ENCODE results near the gene CHAMP1.

CHAMP1 gene, protein sequence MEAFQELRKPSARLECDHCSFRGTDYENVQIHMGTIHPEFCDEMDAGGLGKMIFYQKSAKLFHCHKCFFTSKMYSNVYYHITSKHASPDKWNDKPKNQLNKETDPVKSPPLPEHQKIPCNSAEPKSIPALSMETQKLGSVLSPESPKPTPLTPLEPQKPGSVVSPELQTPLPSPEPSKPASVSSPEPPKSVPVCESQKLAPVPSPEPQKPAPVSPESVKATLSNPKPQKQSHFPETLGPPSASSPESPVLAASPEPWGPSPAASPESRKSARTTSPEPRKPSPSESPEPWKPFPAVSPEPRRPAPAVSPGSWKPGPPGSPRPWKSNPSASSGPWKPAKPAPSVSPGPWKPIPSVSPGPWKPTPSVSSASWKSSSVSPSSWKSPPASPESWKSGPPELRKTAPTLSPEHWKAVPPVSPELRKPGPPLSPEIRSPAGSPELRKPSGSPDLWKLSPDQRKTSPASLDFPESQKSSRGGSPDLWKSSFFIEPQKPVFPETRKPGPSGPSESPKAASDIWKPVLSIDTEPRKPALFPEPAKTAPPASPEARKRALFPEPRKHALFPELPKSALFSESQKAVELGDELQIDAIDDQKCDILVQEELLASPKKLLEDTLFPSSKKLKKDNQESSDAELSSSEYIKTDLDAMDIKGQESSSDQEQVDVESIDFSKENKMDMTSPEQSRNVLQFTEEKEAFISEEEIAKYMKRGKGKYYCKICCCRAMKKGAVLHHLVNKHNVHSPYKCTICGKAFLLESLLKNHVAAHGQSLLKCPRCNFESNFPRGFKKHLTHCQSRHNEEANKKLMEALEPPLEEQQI

GRCh38 chr13:114314074-114314912, at the start of gene CHAMP1:
Gene CHAMP1 (plus strand): TSS chr13:114314503. CDS start chr13:114323843, 9,340 bp downstream.
- ATAC-seq, result peak; percentile 79 to 80

DNA sequence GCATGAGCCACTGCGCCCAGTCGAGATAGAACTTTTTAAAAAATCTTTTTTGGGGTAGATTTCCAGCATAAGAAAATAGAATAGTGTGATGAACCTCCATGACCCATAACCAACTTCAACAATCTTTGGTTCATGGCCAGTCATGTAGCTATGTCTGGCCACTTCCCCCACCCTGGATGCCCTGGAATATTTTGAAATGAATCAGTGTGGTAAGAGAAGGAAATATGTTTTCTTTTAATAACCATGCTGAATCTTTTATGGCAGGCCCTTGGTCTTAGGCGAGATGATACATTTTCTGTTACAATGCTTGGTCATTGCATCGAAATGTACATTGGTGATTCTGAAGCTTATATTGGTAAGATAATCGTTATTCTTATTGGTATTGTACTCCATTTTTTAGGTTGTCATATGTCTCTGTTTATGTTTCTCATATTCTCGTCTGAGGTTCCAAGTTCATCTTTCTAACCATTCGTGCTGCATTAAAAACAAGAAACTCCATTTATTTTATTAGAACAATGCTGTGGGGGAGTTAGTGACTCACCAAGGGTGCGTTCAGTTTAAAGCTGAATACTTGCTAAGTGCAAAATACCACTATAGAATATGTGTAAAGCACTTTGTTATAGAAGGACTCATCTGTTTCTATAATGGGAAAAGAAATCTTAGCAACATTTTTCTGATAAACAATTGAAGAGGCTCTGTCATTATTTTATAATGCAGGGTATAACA, 49.3 kb upstream of the CHAMP1 start:
- no peak for ATAC-seq

DNA sequence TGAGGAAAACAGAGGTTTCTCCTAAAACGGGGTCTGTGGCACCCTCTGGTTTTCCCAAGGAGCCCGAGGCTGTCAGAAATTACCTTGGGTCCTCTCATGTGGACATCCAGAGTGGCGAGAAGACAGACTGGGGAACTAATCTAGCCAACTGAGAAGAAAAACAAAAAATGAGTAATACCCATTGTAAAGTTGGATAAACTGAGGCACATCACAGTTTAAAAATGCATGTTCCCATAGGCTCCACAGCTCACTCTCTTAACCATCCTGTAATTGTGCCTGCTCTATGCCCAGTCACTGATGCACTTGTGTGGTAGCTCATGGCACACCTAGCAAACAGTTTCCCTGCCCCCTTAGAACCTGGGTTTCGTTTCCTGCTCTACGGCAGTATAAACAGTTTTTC, 48.1 kb upstream of the CHAMP1 start:
- ATAC-seq, result no peak

DNA sequence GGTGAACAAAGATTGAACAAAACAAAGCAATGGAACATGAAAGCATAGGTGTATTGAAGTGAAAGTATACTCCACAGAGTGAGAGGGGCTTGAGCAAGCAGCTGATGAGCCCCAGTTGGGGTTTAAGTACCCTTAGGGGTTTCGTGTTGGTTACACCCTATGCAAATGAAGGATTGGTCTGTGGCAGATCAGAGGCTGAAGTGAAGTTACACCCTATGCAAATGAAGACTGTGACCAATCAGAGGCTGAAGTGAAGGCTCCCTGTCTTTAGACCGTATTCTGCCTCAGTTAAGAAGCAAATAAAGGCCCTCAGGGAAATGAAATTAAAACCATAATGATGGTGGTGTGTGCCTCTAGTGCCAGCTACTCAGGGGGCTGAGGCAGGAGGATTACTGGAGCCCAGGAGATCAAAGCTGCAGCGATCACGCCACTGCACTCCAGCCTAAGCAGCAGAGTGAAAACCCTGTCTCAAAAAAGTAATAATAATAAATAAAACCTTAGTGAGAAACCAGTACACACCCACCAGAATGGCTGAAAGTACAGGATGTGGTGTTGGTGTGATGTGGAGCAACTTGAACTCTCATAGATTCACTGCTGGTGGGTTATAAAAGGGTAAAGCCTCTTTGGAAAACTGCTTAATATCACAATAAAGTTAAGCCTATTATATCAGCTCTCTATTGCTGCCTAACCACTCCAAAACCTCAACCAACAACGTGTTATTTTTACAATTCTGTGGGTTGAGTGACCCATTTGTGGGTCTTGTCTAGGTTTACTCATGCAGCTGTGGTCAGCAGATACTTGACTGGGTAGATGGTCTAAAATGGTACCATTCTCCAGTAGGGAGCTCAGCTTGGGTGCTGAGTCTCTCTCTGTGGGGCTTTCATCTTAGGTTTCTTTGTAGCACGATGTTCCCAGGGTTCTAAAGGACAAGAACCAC, 45.7 kb upstream of the CHAMP1 start:
- ATAC-seq, result peak in 1 of 2 donors; percentile 39

DNA sequence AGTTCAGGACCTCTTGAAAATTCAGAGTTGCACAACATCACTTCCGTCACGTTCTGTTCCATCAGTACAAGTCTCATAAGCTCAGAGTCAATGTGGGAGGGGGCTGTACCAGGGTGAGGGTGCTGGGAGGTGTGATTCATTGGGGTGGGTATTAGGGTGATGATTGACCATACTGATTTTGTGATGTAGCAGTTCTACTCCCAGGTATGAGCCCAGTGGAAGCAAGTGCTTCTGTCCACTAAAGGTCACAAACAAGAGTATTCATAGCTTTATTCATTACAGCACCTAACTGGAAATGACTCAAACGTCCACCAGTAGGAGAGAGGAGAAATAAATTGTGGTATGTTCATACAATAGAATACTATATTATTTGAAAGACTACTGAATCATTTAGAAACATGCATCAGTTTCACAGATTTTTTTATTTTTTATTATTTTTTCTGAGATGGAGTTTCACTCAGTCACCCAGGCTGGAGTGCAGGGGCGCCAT, 45.0 kb upstream of the CHAMP1 start:
- peak; percentile 56 to 63 for ATAC-seq

DNA sequence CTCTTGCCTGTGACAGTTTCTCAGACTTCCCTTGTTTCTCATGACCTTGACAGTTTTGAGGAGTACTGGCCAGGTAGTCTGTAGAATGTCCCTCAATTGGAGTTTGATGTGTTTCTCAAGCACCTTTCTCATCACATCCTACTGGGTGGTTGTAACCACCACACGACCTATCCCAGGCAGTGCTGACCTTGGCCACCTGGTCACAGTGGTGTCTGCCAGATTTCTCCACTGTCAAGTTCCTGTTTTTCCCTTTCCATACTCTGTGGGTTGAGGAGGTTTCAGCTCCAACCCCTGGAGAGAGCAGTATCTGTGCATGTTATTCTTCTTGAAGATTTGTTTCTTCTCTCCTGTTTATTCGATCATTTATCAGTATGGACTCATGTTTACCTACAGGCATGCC, 41.3 kb upstream of the CHAMP1 start:
- no peak for ATAC-seq

- no peak for ATAC-seq
Observed at GRCh38 chr13:114275304-114275703, 39.0 kb upstream of the CHAMP1 start.

GRCh38 chr13:114279146-114279545, 35.2 kb upstream of the CHAMP1 start:
- ATAC-seq, result no peak

GRCh38 chr13:114279758-114280355, 34.4 kb upstream of the CHAMP1 start:
- no peak for ATAC-seq

- peak; percentile 83 to 87 for ATAC-seq
Observed at GRCh38 chr13:114281351-114282040, 32.8 kb upstream of the CHAMP1 start, which contains the start of gene UPF3A. Gene UPF3A (plus strand): TSS chr13:114281601. CDS start chr13:114281640, 39 bp downstream.

DNA sequence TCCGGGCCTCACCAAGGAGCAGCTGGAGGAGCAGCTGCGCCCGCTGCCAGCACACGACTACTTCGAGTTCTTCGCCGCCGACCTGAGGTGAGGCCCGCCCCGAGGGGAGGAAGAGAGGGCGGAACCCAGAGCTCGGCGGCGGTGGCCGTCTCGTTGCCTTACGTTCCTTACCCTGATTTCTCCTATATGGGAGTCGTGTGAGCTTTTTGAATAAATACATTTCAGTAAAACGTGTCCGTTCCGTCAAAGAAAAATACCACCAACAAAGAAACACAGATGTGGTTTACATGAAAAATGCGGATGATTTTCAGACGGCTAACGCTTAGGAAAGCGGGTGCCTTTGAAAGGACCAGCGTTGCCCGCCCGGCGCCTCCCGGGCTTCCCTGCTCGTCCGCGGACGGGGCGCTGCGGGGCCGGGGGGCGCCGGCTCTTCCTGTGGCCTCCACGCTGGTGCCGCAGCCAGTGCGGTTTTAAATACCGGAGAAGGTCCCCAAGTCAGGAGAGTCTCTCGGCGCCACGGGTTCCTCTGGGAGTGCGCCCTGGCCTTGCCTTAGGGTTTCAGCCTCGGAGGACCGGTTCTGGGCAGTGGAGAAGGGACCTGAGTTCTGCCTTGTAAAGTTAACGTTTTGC, 32.1 kb upstream of the CHAMP1 start:
- peak; percentile 71 to 74 for ATAC-seq

DNA sequence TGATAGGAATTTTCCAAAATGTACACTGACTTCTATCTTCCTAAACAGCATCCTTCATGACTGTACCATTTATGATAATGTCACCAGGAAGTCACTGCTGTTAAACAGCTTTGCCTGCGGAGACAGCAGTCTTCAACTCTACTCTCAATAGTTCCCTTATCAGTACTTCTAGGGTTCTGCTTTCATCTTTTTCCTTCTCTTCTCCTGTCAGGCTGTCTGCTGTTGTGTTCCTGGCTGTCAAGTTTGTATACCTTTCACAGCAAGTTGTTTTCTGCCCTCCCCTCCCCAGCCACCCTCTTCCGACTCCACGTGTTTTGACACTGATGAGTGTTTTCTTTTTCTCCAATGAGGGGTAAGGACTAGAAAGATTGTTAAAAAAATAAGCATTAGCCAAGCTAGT, 30.7 kb upstream of the CHAMP1 start:
- ATAC-seq, result no peak

DNA sequence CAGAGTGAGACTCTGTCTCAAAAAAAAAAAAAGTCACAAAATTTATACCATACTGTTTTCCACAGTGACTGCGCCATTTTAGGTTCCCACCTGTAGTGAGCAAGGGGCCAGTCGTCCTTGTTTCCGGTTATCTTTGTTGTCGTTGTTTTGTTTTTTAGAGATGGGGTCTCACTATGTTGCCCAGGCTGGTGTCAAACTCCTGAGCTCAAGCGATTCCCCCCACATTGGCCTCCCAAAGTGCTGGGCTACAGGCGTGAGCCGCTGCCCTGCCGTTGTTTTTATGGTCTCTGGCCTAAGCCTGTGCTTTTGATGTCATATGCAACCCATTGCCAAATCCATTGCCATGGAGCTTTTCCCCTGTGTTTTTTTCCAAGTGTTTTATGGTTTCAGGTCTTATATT, 29.6 kb upstream of the CHAMP1 start:
- no peak for ATAC-seq

DNA sequence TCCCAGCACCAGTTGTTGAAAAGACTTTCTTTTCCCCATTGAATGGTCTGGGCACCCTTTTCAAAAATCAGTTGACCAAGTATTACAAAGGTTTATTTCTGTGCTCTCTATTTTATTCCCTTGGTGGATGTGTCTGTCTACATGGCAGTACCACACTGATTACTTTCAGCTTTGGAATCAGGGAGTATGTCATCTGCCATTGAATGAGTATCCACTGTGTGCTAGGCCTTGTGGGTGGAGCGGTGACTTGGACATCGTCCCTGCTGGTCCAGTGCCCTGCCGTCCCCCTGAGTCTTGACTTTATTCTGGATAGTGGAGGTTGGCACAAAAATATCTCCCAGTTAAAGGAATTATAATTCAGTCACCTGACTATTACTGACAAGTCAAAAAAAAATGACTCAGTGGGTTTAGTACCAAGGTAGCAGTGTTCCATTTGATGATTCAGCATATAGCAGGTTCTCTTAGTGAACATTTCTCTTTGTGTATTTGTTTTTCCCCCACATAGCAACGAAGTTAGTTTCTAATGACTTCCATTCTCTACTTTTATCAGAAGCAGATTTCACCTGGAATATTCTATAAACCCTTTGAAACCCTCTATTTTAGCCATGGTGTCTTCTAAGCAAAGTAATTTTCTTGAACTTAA, 29.0 kb upstream of the CHAMP1 start:
- ATAC-seq, result no peak

DNA sequence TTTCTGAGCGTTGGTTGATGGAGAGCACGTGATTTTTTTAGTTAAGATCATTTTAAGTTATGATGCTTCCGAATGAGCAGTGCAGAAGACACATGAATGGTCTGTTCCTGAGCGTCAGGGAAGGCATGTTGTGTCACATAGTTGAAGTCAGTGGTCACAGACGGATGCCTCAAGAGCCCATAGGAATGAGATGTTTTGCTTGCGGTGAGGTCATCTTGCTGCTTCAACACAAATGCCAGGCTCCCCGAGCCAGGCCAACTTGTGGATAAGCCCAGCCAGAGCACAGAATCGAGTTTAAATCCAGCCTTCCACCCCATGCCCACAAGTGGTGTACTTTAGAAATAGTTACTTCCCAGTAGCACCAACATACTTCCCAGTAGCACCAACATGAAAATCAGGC, 27.5 kb upstream of the CHAMP1 start:
- ATAC-seq, result no peak

- ATAC-seq, result no peak
Observed at GRCh38 chr13:114288157-114288591, 26.1 kb upstream of the CHAMP1 start.

- no peak for ATAC-seq
Observed at GRCh38 chr13:114296448-114296847, 17.9 kb upstream of the CHAMP1 start.

DNA sequence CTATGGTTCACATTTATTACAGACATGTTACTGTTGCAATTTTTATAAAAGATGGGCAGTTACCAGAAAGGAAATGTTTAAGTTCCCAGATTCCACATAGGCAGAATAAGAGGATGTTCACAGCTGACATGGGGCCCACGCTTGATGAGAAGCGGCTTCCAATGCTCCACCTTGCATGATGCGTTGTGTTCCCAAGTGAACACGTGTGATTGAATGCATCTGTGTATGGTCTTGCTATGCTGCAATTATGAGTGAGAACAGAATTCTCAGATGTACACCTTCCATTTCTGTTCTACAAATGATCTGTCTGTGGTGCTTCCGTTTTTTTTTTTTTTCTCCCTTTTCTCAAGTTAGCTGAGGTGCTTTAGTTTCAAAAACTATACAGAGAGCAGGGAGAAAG, 17.4 kb upstream of the CHAMP1 start:
- no peak for ATAC-seq

- ATAC-seq, result no peak
Observed at GRCh38 chr13:114298866-114299265, 15.4 kb upstream of the CHAMP1 start.

Data from activated CD4-positive, CD25-positive, alpha-beta regulatory T cell treated with anti-CD3 and anti-CD28 coated beads, Interleukin-2, amount 50 U/mL, for 24 hours (primary cell).